ENCODE results near the gene GNG7. TPM values are rescaled to one million over a fixed set of nuclear protein-coding genes. Genes with fewer than 3 reads are reported as not detected.

The GNG7 gene
- total RNA-seq, 1 donor from 2014 or later: 1.8 TPM

DNA sequence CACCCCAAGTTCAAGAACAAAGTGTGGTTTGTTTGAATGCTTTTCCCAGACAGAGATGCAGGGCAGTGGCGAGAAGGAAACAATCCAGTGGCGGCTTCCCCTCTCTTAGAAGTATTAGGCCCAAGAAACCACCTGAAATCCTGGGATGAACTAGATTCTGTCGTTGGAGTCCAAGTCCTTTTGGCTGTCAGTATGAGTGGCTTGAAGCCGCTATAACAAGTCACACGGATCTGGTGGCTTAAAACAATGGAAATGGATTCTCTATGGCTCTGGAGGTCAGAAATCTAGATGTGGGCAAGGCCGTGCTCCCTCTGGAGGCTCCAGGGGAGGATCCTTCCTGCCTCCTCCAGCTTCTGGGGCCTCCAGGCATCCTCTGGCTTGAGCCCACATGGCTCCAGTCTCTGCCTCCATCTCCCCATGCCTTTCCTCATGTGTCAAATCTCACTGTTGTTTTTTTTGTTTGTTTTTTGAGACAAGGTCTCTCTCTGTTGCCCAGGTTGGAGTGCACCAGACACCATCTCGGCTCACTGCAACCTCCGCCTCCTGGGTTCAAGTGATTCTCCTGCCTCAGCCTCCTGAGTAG, 97.7 kb downstream of the GNG7 start:
- H3K27me3 ChIP-seq (ENCODE audit: insufficient read depth, low read length): no peaks in the 10 kb centered on the region
- peaks cover 7% of the 10 kb centered on the region for H3K9me3 Mint-ChIP-seq (ENCODE audit: unreplicated experiment)
- H3K27me3 Mint-ChIP-seq (ENCODE audit: low read depth, unreplicated experiment): no peaks in the 10 kb centered on the region
- peaks cover 14% of the 10 kb centered on the region for H3K4me1 ChIP-seq (ENCODE audit: insufficient read depth, low read length)
- H3K4me3 ChIP-seq (ENCODE audit: insufficient read depth, low read depth, low read length): no peak overlapping the region
- no peaks in the 10 kb centered on the region for H3K9me3 ChIP-seq (ENCODE audit: insufficient read depth, low read depth, low read length)
- DNase-seq (ENCODE audit: low read depth): no peak
- H4K20me1 ChIP-seq (ENCODE audit: insufficient read depth, low read length): no peaks in the 10 kb centered on the region
- no peak overlapping the region for H3K9ac ChIP-seq (ENCODE audit: low read length)
- no peak overlapping the region for H3K4me2 ChIP-seq (ENCODE audit: low read length)
- no peak overlapping the region for H3K27ac Mint-ChIP-seq (ENCODE audit: unreplicated experiment)
- H3K36me3 Mint-ChIP-seq (ENCODE audit: low read depth, unreplicated experiment): peaks cover 3% of the 10 kb centered on the region
- no peak for TF ChIP-seq EZH2 (IDR thresholded peaks at IDR 0.05; ENCODE audit: insufficient read depth, low read length)
- TF ChIP-seq, protein P1, sequence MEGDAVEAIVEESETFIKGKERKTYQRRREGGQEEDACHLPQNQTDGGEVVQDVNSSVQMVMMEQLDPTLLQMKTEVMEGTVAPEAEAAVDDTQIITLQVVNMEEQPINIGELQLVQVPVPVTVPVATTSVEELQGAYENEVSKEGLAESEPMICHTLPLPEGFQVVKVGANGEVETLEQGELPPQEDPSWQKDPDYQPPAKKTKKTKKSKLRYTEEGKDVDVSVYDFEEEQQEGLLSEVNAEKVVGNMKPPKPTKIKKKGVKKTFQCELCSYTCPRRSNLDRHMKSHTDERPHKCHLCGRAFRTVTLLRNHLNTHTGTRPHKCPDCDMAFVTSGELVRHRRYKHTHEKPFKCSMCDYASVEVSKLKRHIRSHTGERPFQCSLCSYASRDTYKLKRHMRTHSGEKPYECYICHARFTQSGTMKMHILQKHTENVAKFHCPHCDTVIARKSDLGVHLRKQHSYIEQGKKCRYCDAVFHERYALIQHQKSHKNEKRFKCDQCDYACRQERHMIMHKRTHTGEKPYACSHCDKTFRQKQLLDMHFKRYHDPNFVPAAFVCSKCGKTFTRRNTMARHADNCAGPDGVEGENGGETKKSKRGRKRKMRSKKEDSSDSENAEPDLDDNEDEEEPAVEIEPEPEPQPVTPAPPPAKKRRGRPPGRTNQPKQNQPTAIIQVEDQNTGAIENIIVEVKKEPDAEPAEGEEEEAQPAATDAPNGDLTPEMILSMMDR (IDR thresholded peaks at IDR 0.05; ENCODE audit: insufficient read depth, low read depth, low read length): no peak
- peaks cover 20% of the 10 kb centered on the region for H3K4me1 Mint-ChIP-seq (ENCODE audit: low read depth, unreplicated experiment)
- H3K4me3 Mint-ChIP-seq (ENCODE audit: unreplicated experiment): no peak overlapping the region
- H2AFZ ChIP-seq (ENCODE audit: low read depth, low read length): no peak overlapping the region
- H3K27ac ChIP-seq (ENCODE audit: low read depth, low read length): no peak overlapping the region
- H3K36me3 ChIP-seq (ENCODE audit: insufficient read depth, low read length): no peaks in the 10 kb centered on the region
- FAIRE-seq: no peak
- no peaks in the 10 kb centered on the region for H3K79me2 ChIP-seq (ENCODE audit: insufficient read depth, low read length)

DNA sequence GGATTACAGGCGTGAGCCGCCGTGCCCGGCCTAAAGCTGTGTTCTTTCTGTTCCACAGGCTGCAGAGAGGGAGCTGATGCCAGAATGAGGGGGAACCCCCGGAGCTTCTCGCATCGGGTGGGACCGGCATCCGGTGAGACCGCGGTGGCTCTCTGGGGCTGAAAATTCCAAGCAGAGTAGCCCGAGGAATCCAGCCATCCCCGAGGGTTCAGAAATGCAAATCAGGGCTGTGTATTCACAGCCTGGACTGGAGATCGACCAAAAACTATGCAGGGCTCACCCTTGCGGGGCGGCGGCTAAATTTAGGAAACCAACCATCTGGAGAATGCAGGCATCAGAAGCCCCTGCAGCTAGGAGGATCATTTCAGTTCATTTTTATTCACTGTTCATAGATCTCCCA, 99.2 kb downstream of the GNG7 start:
- Mint-ChIP-seq H3K27ac (ENCODE audit: unreplicated experiment) (peak overlapping the region; percentile 81), H3K9me3 (ENCODE audit: unreplicated experiment) (peaks cover 3% of the 10 kb centered on the region), H3K4me3 (ENCODE audit: unreplicated experiment) (no peak overlapping the region), H3K36me3 (ENCODE audit: low read depth, unreplicated experiment) (peaks cover 3% of the 10 kb centered on the region), H3K4me1 (ENCODE audit: low read depth, unreplicated experiment) (peaks cover 16% of the 10 kb centered on the region), H3K27me3 (ENCODE audit: low read depth, unreplicated experiment) (no peaks in the 10 kb centered on the region)
- Histone ChIP-seq H3K79me2 (ENCODE audit: insufficient read depth, low read length) (no peaks in the 10 kb centered on the region), H3K27ac (ENCODE audit: low read depth, low read length) (peak overlapping the region; percentile 29), H3K9me3 (ENCODE audit: insufficient read depth, low read depth, low read length) (no peaks in the 10 kb centered on the region), H3K4me3 (ENCODE audit: insufficient read depth, low read depth, low read length) (no peak overlapping the region), H3K36me3 (ENCODE audit: insufficient read depth, low read length) (no peaks in the 10 kb centered on the region), H4K20me1 (ENCODE audit: insufficient read depth, low read length) (no peaks in the 10 kb centered on the region), H3K27me3 (ENCODE audit: insufficient read depth, low read length) (no peaks in the 10 kb centered on the region), H3K4me2 (ENCODE audit: low read length) (peak overlapping the region; percentile 79), H3K4me1 (ENCODE audit: insufficient read depth, low read length) (peaks cover 19% of the 10 kb centered on the region), H2AFZ (ENCODE audit: low read depth, low read length) (peak overlapping the region; percentile 74), H3K9ac (ENCODE audit: low read length) (peak overlapping the region; percentile 25)
- no peak for FAIRE-seq
- TF ChIP-seq, protein P1 (IDR thresholded peaks at IDR 0.05; ENCODE audit: insufficient read depth, low read depth, low read length): no peak
- TF ChIP-seq EZH2 (IDR thresholded peaks at IDR 0.05; ENCODE audit: insufficient read depth, low read length): no peak
- peak; percentile 79 for DNase-seq (ENCODE audit: low read depth)

Data from astrocyte (in vitro differentiated cells and primary cell).